Stimulated activated CD8-positive, alpha-beta memory T cell treated with anti-CD3 and anti-CD28 coated beads, Interleukin-4, amount 100 ng/mL, for 24 hours (primary cell): Measurements from ENCODE around the gene MT1H.
"Not testable (repeated sequence)": the region's sequence is repeated elsewhere in the genome, so short reads cannot be mapped to it uniquely, and the experiment has no call there.

Experiments used
- DNase-seq: peaks from one replicate; pipeline ENCODE4 v3.0.0-alpha.2; 2020; ENCODE audit warnings: low read depth

The MT1H gene

DNA sequence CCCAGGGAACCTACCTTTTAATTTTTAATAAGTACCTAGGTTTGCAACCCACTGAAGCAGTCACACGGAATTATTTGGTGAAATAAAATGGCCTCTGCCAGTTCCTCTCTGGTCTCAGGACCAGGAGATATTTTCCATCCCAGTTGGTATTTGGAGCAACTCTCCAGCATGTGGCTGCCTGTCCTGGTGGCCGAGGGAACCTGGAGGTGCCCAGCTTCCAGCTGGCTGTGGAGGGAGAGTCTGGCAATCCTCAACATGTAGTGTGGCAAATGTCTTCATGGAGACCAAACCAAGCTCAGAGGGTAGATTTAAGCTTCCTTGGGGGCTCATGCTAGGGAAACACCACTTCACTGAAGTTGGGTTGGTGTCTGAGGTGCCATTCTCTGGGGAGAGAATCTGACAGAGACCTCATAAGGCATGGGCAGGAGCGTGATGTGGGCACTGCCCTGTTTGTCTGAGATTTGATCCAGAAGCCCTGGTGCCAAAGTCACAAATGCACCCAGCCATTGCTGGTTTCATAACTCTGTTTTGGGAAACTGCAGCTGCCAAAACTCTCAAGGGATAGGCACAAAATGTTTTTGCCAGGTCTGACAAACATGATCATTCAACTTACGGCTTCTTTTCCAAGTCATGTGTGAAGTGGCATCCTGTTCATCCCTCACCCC lies 15.4 kb downstream of the MT1H start:
- no peak for DNase-seq

DNA sequence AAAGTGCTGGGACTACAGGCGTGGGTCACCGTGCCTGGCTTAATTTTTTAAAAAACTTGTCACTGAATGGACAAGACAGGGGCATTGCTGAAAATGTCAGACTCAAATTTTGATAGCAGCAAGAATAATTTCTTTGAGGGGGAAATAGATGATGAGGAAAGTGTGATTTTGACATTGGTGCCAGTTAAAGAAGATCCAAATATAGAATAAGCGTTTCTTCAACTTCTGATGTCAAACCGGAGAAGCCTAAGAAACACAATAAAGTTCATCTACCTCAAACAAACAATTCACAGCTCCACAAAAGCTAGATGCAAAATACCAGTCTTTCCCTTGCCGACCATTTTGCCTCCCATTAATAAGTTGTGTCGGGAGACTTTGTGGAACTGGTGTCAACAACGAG lies 17.1 kb downstream of the MT1H start:
- DNase-seq, result no peak

DNA sequence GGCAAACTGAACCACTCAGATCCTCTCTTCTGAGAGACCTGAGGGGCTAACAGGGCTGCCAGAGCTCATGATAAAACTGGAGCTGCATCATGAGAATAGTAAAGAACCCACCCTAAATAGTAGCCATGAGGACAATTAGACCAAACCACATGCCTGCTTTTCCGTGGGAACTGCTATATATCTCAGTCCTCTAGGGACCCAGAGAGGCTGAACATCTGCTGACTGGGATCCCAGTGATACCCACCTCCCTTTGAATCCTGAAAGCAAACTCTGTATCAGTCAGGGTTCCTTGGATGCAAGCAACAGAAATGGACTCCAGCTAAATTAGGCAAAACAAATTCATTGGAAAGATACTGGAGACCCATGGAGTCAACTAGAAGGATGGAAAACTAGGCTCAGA lies 19.1 kb downstream of the MT1H start:
- no peak for DNase-seq

DNA sequence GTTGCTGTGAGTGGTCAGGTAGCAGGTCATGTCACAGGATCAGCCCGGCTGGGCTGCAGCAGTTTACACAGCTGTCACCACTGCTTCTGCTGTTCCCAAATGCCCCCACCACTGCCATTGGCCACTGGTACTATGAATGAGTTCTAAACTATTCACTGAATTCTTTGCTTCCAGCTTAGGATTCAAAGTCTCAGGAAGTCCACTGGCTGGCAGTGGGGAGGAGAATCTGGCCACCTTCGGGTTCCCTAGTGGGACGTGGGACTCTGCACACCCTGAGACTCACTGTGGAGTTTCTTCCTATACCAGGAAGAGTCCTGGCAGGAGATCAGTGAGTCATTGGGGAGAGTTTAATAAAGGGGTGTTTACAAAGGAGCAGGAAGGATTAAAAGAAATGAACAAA lies 19.6 kb downstream of the MT1H start:
- no peak for DNase-seq

DNA sequence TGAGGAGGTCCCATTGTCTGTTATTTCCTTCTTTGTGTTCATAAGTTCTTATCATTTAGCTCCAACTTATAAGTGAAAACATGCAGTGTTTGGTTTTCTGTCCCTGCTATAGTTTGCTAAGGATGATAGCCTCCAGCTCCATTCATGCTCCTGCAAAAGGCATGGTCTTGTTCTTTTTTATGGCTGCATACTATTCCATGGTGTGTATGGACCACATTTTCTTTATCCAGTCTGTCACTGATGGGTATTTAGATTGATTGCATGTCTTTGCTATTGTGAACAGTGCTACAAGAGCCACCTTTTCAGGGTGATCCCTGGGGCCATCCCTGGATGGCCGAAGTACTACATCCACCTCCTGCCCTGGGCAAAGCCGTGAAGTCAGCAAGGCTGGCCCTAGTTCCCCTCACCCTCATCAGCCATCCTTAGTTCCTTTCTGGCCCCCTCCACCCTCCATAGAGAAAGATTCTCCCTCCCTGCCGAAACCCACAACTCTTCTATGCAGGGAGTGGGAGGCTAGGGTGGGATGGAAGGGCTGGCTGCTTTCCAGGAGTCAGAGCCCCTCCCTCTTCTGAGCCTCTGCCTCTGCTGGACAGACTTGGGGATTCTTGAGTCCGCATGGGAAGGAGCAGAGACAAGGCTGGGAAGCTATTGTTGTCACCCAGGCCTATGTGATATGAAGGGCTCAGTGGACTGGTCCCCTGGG lies 21.0 kb downstream of the MT1H start:
- DNase-seq, result no peak

DNA sequence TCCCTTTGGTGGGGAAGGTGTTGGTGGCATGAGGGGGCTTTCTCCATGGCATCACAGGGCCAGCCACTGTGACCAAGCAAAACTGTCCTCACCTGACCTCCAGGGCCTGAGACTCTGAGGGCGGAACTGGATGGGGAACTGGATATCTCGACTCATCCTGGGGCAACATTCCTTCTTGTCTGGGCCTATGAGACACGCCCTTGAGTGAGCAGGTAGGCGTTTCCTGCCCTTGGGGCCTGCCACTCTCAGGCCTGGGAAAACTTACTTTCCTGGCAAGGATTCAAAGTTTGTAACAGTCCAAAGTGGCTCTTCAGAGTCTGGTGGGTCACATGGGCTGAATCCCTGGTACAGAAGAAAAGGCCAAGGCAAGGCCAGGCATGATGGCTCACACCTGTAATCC lies 22.3 kb downstream of the MT1H start:
- DNase-seq, result no peak

DNA sequence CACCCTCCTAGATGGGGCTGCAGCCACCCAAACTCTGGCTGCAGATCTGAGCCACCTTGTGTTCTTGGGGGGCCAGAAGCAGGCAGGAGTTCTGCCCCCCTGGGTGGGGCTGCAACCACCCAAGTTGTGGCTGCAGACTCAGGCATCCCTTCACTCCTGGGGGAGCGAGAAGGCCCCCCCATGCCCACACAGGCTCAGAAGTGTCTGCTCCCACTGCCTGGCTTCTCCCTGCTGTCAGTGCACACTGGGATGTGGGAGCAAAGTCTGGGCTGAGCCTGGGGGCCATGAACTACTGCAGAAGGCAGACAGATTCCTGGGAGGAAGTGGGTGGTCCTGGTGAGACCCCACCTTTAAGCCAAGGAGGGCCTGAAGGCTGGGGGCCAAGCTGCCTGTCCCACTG lies 25.6 kb downstream of the MT1H start:
- DNase-seq, result no peak

DNA sequence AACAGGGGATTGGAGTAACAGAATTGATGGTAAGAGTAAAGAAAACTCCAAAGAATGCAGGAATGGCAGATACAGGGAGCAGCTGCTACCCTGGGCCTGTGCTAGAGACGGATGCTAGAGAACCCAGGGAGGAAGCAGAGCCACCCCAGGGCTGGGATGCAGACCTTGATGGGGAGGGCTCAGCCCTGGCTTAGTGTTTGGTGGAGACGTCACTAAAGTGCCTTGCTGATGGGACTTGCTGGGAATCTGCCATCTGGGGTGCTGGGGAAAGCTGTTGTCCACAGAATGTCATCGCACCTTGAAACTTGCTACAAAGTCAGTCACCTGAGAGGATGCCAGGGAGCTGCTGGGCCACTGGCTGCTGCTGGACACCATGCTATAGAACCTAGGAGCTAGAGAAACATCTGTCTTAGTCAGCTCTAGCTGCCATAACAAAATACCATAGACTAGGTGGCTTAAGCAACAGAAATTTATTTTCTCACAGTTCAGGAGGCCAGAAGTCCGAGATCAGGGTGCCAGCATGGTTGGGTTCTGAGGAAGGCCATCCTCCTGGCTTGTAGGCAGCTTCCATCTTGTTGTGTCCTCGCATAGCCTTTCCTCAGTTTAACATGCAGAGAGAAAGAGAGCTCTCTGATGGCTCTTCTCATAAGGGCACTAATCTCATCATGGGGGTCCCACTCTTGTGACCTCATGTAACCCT lies 28.0 kb downstream of the MT1H start:
- DNase-seq, result no peak

DNA sequence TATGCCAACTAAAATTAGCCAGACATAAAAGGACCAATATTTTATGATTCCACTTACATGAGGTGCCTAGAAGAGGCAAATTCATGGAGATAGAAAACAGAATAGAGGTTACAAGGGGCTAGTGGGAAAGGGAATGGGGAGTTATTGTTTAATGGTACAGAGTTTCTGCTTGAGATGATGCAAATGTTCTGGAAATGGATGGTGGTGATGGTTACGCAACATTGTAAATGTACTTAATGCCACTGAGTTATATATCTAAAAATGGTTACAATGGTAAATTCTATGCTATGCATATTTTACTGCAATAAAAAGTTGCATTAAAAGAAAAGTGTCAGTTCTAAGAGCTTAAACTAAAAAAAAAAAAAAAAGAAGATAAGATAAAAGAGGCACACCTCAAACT lies 30.6 kb downstream of the MT1H start:
- DNase-seq, result no peak

DNA sequence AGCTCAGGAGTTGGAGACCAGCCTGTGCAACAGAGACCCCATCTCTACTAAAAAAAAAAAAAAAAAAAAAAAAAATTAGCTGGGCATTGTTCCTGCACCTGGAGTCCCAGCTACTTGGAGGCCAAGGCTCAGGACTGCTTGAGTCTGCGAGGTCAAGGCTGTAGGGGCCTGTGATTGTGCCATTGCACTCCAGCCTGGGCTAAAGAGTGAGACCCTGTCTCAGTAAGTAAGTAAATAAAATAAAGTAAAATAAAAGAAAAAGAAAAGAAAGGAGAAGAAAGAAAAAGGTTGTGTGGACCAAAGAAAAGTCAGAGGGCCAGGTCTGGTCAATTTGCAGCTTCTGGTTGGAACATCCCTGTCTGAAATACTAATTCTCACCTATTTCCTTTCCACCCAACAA lies 31.0 kb downstream of the MT1H start:
- no peak for DNase-seq

DNA sequence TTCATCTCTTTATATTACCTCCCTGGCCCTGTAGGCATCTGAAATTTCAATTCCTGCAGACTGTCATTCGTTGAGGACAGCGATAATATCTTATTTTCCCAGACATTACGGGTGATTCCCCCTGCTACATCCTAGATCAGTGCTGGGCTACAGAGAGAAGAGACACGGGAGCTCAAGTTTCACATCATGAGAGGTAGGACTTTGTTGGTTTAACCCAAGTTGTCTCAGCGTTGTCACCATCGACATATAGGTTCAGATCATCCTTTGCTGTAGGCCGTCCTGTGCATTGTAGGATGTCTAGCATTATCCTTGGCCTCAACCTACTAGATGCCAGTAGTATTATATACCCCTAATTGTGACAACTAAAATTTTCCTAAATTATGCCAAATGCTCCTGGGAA lies 31.9 kb downstream of the MT1H start:
- no peak for DNase-seq

DNA sequence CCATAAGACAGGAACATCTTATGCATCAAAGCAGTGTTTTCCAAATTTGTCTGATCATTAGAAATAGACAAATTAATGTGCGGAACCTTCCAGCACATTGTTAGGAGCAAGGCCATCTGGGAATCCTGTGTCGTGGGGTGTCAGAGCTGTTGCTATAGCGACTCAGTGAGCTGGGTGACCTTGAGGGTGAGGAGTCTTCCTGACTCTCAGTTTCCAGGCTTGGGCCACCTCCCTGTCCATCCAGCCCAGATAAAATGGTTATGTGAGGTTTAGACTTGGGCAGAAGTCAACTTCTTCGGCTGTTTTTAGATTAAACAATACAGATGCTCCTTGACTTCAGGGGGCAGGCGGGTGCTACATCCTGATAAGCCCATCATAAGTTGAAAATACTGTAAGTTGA lies 33.2 kb downstream of the MT1H start:
- no peak for DNase-seq

DNA sequence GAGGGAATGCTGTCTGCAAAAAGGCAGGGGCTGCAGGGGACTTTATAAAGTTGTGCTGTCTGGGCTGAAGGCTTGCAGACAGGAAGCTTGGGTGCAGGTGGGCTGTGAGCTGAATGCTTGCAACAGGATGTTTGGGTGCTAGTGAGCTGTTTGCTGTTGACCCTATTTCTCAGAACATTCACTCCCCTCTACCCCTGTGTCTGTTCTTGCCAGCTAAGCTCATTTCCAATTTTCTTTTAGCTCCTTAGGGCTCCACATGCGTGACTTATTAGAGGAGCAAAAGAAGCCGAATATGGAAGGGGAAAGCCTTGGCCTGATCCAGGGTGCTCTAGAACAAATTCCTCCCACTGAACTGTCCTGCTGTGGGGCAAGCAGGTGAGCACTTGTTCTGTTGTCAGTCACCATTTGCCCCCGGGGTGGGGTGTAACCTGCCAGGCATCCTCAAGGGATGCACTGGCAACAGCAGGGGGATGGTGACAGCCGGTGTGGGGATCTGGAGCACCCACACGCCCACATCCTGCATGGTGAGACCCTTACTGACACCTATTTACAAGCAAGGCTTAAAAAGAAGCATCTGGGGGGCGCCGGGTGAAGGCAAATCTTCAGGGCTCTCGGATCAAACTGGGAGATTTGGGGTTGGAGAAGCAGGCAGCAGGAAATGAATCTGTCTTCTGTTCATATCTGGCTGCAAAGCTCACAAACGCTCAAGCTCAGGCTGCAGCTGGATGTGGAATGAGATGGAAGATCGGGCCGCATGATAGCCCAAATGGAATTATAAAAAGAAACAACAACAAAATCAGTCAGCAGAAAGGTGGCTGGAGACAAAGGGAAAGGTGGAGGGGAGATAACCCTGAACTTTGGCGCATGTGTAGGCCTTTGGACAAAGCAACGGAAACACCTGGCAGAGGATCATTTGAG lies 39.2 kb downstream of the MT1H start:
- DNase-seq, result no peak

DNA sequence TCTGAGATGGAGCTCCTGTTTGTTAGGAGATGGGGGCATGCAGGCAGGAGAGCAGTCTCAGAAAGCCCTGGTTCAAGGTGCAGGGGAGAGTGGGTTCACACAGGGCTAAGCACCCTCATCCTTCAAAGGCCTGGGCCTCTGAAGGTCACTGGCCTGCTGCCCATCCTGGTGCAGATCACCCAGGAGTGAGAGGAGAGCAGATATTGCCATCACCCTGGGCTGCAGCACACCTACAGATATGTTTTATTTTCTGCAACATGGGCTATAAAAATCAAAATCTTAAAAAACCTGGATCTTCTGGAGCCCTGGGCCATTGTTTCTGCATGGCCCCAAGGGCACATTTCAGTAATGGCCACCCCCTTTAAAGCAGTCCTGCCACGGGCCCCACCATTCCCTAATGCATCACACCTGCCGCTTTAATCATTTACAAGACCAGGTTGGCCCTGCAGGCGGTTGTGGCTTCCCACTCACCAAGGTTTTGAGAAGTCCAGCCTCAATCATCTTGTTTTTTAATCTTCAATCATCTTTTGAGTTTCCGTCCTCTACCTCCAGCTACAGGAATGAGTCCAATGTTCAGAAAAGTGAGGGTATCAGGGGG lies 39.9 kb downstream of the MT1H start:
- no peak for DNase-seq

DNA sequence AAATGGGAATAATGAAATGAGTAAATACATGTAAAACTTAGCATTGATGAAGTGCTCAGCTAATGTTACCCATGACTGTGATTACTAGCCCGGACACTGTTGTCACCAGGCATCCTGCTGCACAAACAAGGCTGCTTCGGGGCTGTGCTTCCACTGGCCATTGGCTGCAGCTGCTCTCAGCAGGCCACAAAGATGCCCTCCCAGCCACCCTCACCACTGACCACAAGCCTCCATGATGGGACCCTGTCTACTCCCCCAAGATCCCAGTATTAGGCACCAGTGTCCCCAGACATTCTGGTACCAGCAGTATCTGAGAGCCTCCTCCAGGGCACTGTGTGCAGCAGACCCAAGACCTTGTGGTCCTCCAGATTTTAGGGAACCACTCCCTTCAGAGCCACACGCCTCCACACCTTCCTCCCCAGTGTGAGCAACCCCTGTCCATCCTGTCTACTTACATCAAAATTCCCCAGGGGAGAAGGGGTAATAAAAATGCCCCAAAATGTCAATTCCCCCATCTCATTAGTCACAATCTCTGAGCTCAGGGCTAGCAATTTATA lies 40.6 kb downstream of the MT1H start:
- DNase-seq, result no peak

DNA sequence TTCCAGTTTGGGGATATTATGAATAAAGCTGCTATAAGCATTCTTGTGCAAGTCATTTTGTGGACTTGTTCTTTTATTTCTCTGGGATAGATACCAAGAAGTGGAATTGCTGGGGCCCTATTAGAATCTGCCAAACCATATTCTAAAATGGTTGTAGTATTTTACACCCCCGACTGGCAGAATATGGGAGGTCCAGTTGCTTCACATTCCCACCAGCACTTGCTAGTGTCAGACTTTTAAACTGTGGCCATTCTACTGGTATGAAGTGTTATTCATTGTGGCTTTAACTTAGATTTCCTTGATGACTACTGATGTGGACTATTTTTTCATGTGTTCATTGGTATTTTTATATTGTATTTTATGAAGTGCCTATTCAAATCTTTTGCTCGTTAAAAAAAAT lies 42.2 kb downstream of the MT1H start:
- no peak for DNase-seq

DNA sequence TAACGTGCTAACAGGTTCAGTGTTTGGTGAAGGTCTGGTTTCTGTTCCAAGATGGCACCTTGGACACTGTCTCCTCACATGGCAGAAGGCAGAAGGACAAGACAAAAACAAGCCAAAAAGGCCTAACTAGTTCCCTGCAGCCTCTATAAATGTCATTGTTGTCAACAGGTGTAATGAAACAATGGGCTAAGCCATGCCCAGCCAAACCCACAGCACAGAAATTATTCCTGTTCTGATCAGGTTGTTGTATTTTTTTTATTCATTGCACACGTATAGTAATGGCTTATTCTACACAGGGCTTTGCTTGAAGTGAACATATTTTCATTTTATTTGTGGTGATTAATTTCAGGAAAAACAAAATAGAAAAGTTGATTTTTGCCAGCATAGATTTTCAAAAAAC lies 44.2 kb downstream of the MT1H start:
- no peak for DNase-seq

DNA sequence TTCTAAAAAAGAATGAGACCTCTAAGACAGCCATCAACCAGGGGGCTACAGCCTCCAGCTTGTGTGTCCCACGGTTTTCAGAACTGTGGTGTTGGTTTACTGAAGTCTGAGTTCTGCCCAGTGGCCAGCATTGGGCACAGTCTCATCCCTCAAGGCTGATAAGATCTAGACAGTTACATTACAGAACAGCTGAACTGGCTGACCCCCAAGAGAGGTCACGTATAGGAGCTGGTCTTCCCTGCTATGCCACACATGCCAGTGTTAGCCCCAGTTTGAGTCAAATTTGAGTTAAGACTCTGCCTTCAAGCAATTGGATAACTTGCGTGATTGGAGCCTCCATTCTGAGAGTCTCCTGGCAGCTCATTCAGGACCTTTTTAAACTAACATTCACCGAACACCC lies 45.5 kb downstream of the MT1H start:
- DNase-seq, result no peak

DNA sequence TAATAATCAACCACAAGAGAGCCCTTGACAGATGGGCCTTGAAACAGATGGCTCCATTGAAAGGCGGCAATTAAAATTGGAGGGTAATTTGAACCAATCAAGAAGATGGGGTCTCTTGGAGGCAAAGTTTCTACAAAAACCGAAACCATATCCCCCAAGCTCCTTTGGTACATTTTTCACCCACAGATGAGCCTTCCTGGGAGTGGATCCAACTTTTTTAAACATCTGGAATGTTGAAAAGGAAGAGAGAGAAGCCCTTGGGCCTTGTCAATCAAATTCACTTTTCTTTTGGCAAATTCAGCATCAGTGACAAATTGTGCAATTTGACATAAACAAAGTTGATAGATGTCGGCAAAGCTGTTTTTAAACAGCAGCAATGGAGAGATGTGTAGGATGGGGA lies 47.1 kb downstream of the MT1H start:
- DNase-seq, result no peak

DNA sequence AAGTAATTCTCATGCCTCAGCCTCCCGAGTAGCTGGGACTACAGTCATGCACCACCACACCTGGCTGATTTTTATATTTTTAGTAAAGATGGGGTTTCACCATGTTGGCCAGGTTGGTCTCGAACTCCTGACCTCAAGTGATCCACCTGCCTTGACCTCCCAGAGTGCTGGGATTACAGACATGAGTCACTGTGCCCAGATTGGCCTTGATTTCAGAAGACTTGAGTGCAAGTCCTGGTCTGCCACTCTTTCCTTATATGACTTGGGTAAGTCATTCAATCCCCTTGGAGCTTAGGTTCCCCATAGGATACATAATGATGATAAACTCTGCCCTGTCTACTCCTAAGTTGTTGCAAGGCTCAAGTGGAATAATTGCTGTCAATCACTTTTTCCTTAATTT lies 47.9 kb downstream of the MT1H start:
- not testable (repeated sequence) for DNase-seq
